Gastroesophageal sphincter (tissue), 4 donors: ENCODE results near the gene RLBP1. TPM values are rescaled to one million over a fixed set of nuclear protein-coding genes. Genes with fewer than 3 reads are reported as not detected.

Source experiments
- ATAC-seq: fragments of 150-250 bp; one replicate; pipeline ENCODE4 v1.9.1; 2016; ENCODE audit warnings: mild to moderate bottlenecking, moderate library complexity
- H3K27ac ChIP-seq, 4 donors: fragments of 200-600 bp; sonication (generic) in 3 of 4; 1 replicate in 3 of 4; 2 replicates in 1 of 4; pipeline ENCODE4 v1.5.1; 2016 to 2019
- H3K27me3 ChIP-seq: fragments of 200-600 bp; sonication (generic); one replicate; pipeline ENCODE4 v1.5.1; 2019
- H3K36me3 ChIP-seq, 2 donors: fragments of 200-600 bp; sonication (generic); one replicate each; pipeline ENCODE4 v1.5.1; 2019; ENCODE audit warnings: control low read depth in 1 of 2
- H3K4me1 ChIP-seq, 3 donors: fragments of 200-600 bp; sonication (generic); 1 replicate in 2 of 3; 2 replicates in 1 of 3; pipeline ENCODE4 v1.5.1; 2016 to 2019; ENCODE audit warnings: control low read depth in 2 of 3
- H3K4me3 ChIP-seq, 2 donors: fragments of 200-600 bp; sonication (generic); one replicate each; pipeline ENCODE4 v1.5.1; 2019; ENCODE audit warnings: mild to moderate bottlenecking in 1 of 2, moderate library complexity in 1 of 2
- H3K9me3 ChIP-seq, 3 donors: fragments of 200-600 bp; sonication (generic); one replicate each; pipeline ENCODE4 v1.5.1; 2017 to 2019; ENCODE audit warnings: control low read depth in 2 of 3
- CTCF ChIP-seq, 4 experiments: fragments of 200-600 bp in 2 of 4; fragments of 450-650 bp in 2 of 4; sonication (generic) in 1 of 4; IDR thresholded peaks; one replicate each; pipeline ENCODE4 v1.5.1; 2017 to 2019; ENCODE audit warnings: antibody characterized with exemption in 4 of 4, mild to moderate bottlenecking in 2 of 4, moderate library complexity in 2 of 4
- EP300 ChIP-seq: sonication (generic); formaldehyde crosslinking; IDR thresholded peaks from one replicate; pipeline ENCODE4 v1.6.1; 2017; ENCODE audit warnings: antibody characterized with exemption, mild to moderate bottlenecking
- POLR2A ChIP-seq, 2 donors: fragments of 450-650 bp; IDR thresholded peaks; one replicate each; pipeline ENCODE4 v1.6.1; 2017; ENCODE audit warnings: antibody characterized with exemption in 2 of 2, mild to moderate bottlenecking in 2 of 2, moderate library complexity in 1 of 2
- POLR2AphosphoS5 ChIP-seq: sonication (generic); formaldehyde crosslinking; IDR thresholded peaks from one replicate; pipeline ENCODE4 v1.6.1; 2017; ENCODE audit warnings: antibody characterized with exemption
- WGBS, 2 donors: methylation state at CpG; one replicate each; pipeline ENCODE4 v1.1.5; 2018; ENCODE audit warnings: low coverage in 1 of 2; 5-methylcytosine and 5-hydroxymethylcytosine counted together
- total RNA-seq, 4 donors: library from RNA; depleted of rRNA; stranded (reverse); fragments of >200 nt; gene quantifications; one replicate each; pipeline ENCODE4 v1.1.0, GENCODE V29; 2016

RLBP1 gene
- total RNA-seq, 4 donors from 2014 or later = 0.64 TPM; not detected in 3

- no peak for TF ChIP-seq CTCF (IDR thresholded peaks at IDR 0.05)
- TF ChIP-seq POLR2AphosphoS5 = no peak
- no peak for TF ChIP-seq POLR2A (IDR thresholded peaks at IDR 0.05)
- no peak for TF ChIP-seq EP300
- no peaks in the 10 kb centered on the region for H3K36me3 ChIP-seq
- no peaks in the 10 kb centered on the region for H3K9me3 ChIP-seq
- peaks cover 0 to 10% (median 4%) of the 10 kb centered on the region in 3 donors for H3K4me1 ChIP-seq
- no peak overlapping the region for H3K27ac ChIP-seq
- H3K4me3 ChIP-seq = no peak overlapping the region
- no peaks in the 10 kb centered on the region for H3K27me3 ChIP-seq
- no peak for ATAC-seq
These were observed 13.1 kb downstream of the RLBP1 start for GRCh38 chr15:89208256-89208655.

- H3K4me3 ChIP-seq = peak overlapping the region in 1 of 2 donors; percentile 26
- peaks cover 0 to 10% (median 4%) of the 10 kb centered on the region in 3 donors for H3K4me1 ChIP-seq
- TF ChIP-seq CTCF (IDR thresholded peaks at IDR 0.05) (peak; percentile 89 to 97 (median 92)), EP300 (no peak)
- H3K27ac ChIP-seq = no peak overlapping the region
- WGBS, 2 donors = 0% methylated on average over 2 to 5 of the region's 14 CpGs
- ATAC-seq = peak; percentile 87
- no peaks in the 10 kb centered on the region for H3K36me3 ChIP-seq
- H3K27me3 ChIP-seq = no peaks in the 10 kb centered on the region
- H3K9me3 ChIP-seq = no peaks in the 10 kb centered on the region
These were observed 14.5 kb downstream of the RLBP1 start for GRCh38 chr15:89206908-89207331.

GRCh38 chr15:89205991-89206585 is 15.3 kb downstream of the RLBP1 start:
- WGBS, 2 donors = 51 to 66% methylated on average over 2 to 9 of the region's 14 CpGs
- Histone ChIP-seq H3K36me3 (peaks cover 0 to 7% of the 10 kb centered on the region in 2 donors), H3K4me3 (no peak overlapping the region), H3K27ac (no peak overlapping the region), H3K27me3 (no peaks in the 10 kb centered on the region), H3K9me3 (no peaks in the 10 kb centered on the region), H3K4me1 (peaks cover 0 to 10% (median 4%) of the 10 kb centered on the region in 3 donors)
- TF ChIP-seq POLR2AphosphoS5 = no peak
- TF ChIP-seq POLR2A (IDR thresholded peaks at IDR 0.05) = no peak
- no peak for TF ChIP-seq CTCF (IDR thresholded peaks at IDR 0.05)
- TF ChIP-seq EP300 = no peak
- no peak for ATAC-seq

GRCh38 chr15:89203705-89204273 is 17.6 kb downstream of the RLBP1 start:
- Histone ChIP-seq H3K4me3 (no peak overlapping the region), H3K27me3 (no peaks in the 10 kb centered on the region), H3K36me3 (peaks cover 0 to 30% of the 10 kb centered on the region in 2 donors), H3K4me1 (peaks cover 0 to 19% (median 4%) of the 10 kb centered on the region in 3 donors), H3K9me3 (no peaks in the 10 kb centered on the region), H3K27ac (no peak overlapping the region)
- 59% methylated on average over 2 of the region's 2 CpGs; no CpG with 5 or more reads in 1 of the 2 donors for WGBS, 2 donors
- no peak for ATAC-seq
- TF ChIP-seq POLR2A (IDR thresholded peaks at IDR 0.05) (no peak), POLR2AphosphoS5 (no peak), EP300 (no peak), CTCF (IDR thresholded peaks at IDR 0.05) (no peak)

GRCh38 chr15:89201465-89202005 is 19.8 kb downstream of the RLBP1 start:
- H3K4me3 ChIP-seq = no peak overlapping the region
- no peak for ATAC-seq
- TF ChIP-seq POLR2AphosphoS5 (no peak), EP300 (no peak), CTCF (IDR thresholded peaks at IDR 0.05) (no peak), POLR2A (IDR thresholded peaks at IDR 0.05) (no peak)
- H3K27ac ChIP-seq = no peak overlapping the region
- H3K4me1 ChIP-seq = peaks cover 0 to 18% (median 3%) of the 10 kb centered on the region in 3 donors
- no peaks in the 10 kb centered on the region for H3K27me3 ChIP-seq
- H3K36me3 ChIP-seq = peaks cover 0 to 53% of the 10 kb centered on the region in 2 donors
- 33 to 82% methylated on average over 1 to 12 of the region's 20 CpGs for WGBS, 2 donors
- no peaks in the 10 kb centered on the region for H3K9me3 ChIP-seq
